C1 segment of cervical spinal cord (tissue), 14 donors: ENCODE results near the gene MED19.
"Not testable (repeated sequence)": the region's sequence is repeated elsewhere in the genome, so short reads cannot be mapped to it uniquely, and the experiment has no call there.

Experiments used
- DNase-seq, 14 donors: peaks; one replicate each; lab custom pipeline; 2025; lab: John Stamatoyannopoulos, UW

The MED19 gene

GRCh38 chr11:57711414-57712255 is at the start of gene MED19:
TSS of gene MED19 (minus strand) at chr11:57712215. CDS start at chr11:57712179, 36 bp downstream.
- peak in 4 of 14 donors; percentile 27 to 93 (median 70) for DNase-seq

- no peak for DNase-seq
These were observed 46.2 kb upstream of the MED19 start for GRCh38 chr11:57758174-57758573.

- no peak for DNase-seq
These were observed 40.9 kb upstream of the MED19 start for GRCh38 chr11:57752954-57753353.

DNA sequence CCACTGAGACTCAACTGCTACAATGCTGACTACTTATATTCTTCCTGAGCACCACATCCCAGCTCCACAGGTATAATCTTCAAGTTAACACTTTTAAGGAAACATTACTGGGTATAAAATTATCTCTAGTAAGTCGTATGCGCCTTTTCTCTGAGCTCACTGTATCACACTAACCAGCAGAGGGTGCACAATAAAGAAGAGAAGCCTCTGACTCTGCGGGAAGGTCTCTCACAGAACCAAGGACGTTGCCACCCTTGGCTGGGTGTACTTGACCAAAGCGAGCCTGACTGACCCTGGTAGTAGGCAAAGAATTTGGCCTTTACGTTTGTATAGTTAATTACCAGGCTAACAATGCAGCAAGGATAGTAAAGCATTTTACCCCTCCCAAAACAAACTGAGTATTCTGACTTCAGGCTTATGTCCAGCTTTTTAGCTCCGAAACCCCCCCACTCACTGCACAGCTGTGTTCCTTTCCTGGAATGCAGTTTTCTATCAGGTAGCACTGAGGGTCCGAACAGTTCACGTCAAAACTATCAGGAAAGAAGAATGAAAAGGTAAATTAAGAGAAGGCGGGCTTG is 39.8 kb upstream of the MED19 start, which contains the start of gene BTBD18:
Gene BTBD18 (minus strand): TSS at position 144 of the 578 bp plus-strand sequence. CDS start 631 bp downstream, outside the sequence.
- no peak for DNase-seq

DNA sequence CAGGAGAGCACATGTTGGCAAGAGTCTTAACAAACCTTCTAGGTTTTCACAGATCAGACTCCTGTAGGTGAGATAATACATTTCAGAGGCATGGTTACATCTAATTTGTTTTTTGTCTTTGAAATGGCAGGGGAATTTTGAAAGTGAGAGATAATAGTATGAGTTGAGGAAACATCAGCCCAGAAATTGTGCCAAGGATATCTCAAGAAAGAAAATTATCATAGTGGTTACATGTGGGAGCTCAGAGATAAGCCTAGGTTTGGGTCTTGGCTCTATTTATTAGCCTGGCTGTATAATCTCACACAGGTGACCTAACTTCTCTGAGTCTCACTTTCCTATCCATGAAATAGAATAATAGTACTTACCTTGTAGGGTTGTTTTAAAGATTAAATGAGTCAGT is 39.2 kb upstream of the MED19 start:
- no peak for DNase-seq

- no peak for DNase-seq
These were observed 34.9 kb upstream of the MED19 start for GRCh38 chr11:57746920-57747319.

GRCh38 chr11:57745206-57745605 is 33.2 kb upstream of the MED19 start:
- no peak for DNase-seq

GRCh38 chr11:57744357-57744756 is 32.3 kb upstream of the MED19 start:
- DNase-seq, result no peak

GRCh38 chr11:57742087-57742452 is 30.1 kb upstream of the MED19 start:
- peak in 2 of 14 donors; percentile 22 to 41 for DNase-seq

DNA sequence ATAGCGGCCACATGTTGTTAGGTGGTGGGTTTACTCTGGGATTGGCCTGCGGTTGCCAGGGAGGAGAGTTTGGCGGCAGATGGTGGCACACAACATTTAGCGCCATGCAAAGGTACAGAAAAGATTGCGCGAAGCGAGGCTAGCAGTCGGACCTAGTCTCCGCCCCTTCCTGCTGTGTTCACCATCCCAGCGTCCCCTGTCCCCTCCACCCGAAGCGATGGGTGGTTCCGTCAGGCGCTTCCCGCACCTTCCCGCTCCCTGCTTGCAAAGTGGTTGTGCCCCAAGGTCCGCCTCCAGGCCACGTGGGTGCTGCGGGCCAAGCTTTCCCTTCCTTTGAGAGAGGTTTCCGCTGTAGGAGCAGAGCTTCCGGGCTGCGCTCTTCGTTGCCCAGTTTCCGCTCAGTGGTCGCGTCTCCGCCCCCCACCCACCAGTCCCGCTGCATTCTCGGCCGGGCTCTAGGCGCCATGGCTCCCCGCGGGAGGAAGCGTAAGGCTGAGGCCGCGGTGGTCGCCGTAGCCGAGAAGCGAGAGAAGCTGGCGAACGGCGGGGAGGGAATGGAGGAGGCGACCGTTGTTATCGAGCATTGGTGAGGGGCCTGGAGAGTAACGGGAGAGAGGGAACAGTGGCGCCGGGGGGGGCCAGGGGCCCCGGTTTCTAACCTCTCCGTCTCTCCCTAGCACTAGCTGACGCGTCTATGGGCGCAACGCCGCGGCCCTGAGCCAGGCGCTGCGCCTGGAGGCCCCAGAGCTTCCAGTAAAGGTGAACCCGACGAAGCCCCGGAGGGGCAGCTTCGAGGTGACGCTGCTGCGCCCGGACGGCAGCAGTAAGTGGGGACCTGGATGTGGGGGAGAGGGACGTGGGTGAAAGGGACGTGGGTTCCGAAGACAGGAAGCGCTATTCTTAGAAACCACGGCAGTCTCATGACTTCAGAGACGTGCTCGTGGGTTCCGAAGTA is 29.4 kb upstream of the MED19 start, which contains the start of gene SELENOH:
Gene SELENOH (plus strand): TSS at position 360 of the 955 bp plus-strand sequence. CDS start 105 bp downstream, at position 465.
- peak; percentile 58 to 96 (median 87) for DNase-seq

DNA sequence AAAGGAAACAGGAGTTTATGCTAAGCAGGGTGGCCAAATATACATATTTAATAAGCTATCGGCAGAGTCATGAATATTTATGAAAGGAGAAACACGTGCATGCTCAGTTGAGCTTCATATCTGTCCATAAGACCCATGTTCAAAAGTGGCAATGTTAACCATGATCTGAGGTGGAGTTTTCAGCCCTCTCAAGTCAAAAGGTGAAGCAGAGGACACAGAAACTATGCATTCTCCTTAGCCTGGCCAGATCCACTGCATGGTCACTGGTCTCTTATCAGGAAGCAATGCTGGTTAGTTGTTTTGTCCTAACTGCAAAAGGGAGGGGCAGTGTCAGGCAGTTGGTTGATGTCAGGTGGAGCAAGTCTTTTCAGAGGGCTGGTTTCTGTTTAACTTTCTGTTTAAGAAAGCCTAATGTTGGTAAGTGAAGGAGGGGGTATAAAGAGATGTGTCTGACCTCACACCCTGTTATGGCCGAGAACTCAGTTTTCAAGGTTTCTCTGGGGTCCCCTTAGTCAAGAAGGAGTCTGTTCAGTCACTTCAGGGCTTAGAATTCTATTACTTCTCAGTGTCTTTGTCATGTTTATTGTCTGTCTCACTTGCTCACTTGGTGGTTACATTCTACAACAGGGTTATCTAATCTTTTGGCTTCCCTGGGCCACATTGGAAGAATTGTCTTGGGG is 23.7 kb upstream of the MED19 start:
- DNase-seq, result no peak

GRCh38 chr11:57732661-57733060 is 20.6 kb upstream of the MED19 start:
- DNase-seq, result no peak

DNA sequence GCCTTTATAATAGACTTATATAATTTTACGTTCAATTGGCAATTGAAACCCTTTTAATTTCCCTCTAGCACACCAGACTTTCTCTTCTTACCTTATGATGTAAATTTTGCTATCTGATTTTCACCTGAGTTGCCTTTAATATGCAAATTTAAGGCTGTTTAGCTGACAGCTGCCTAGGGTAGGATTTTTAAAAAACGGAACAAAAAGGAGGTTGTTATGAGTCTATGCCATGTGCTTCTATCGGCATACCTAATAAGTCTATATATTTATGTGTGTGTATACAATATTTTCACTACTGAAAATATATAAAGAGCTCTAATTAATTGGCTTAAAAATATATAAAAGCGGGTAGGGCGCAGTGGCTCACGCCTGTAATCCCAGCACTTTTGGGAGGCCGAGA is 17.5 kb upstream of the MED19 start:
- DNase-seq, result no peak

- DNase-seq, result no peak
These were observed 16.8 kb upstream of the MED19 start for GRCh38 chr11:57728829-57729228.

DNA sequence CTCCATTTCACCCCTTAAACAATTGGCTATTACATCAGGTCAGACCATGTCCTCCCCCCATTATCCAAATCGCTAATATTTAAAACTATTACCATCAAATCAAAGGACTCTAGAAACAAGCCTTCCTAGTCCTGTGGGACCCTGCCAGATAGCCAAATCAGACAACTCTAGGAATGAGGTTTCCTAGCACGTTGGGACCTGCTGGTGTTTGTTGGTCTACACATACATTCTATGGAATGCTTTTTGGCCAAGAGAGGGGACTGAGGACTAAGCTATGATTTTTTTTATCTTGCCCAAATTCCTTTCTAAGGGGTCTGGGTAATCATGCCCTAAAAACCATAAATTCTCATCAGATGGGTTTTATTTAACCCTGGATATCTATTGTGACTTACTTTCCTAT is 15.2 kb upstream of the MED19 start:
- DNase-seq, result no peak

- not testable (repeated sequence) for DNase-seq
These were observed 4.7 kb upstream of the MED19 start for GRCh38 chr11:57716726-57717125.

DNA sequence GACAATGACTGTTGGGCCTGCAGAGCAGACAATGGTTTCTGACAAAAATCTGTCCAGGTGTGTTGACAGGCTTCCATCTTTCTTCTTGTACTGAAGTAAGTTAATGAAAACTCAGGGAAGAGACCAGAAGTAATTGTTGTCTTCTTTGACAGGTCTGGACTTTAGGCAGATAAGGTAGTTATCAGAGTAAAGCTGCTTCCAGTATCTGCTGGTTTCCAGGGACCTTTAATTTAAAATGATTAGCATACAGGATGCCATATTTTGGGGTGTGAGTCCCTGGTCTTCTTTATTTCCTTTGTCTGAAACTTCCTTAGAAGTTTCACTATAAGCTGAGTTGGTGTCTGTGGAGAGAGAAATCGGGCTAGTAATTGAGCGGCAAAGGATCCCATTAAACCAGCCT is 1.8 kb upstream of the MED19 start:
- no peak for DNase-seq

GRCh38 chr11:57712256-57713150 is 488 bp upstream of the MED19 start, which contains the start of gene TMX2:
TSS of gene TMX2 (plus strand) at chr11:57712593. CDS start at chr11:57712619, 26 bp downstream.
- peak; percentile 53 to 100 (median 95) for DNase-seq

- no peak for DNase-seq
These were observed 2.1 kb downstream of the MED19 start for GRCh38 chr11:57709802-57710367.

GRCh38 chr11:57705432-57705831 is 6.6 kb downstream of the MED19 start:
- DNase-seq, result not testable (repeated sequence)
